ENCODE results near the gene TRIM44.
"Not testable (repeated sequence)": the region's sequence is repeated elsewhere in the genome, so short reads cannot be mapped to it uniquely, and the experiment has no call there.

The TRIM44 gene

GRCh38 chr11:35763765-35764164 is 101.2 kb downstream of the TRIM44 start:
- Histone ChIP-seq H3K9ac (ENCODE audit: low read length in 5 of 5) (no peak overlapping the region), H3K4me3 (ENCODE audit: low read depth in 1 of 5, low read length in 5 of 5) (no peak overlapping the region), H3K4me1 (ENCODE audit: control insufficient read depth in 5 of 5, insufficient read depth in 5 of 5, low read length in 5 of 5) (peaks cover 0 to 10% (median 0%) of the 10 kb centered on the region in 5 donors), H3K9me3 (ENCODE audit: control insufficient read depth in 5 of 5, low read length in 5 of 5) (no peaks in the 10 kb centered on the region), H3K27me3 (ENCODE audit: control insufficient read depth in 5 of 5, insufficient read depth in 4 of 5, low read length in 5 of 5) (no peaks in the 10 kb centered on the region), H3K27ac (ENCODE audit: low read depth, low read length) (no peak overlapping the region), H3K36me3 (ENCODE audit: control insufficient read depth in 5 of 5, insufficient read depth in 5 of 5, low read length in 5 of 5) (no peaks in the 10 kb centered on the region)

- H3K9ac ChIP-seq (ENCODE audit: low read length in 5 of 5), result no peak overlapping the region
- no peaks in the 10 kb centered on the region for H3K27me3 ChIP-seq (ENCODE audit: control insufficient read depth in 5 of 5, insufficient read depth in 4 of 5, low read length in 5 of 5)
- peaks cover 0 to 10% (median 0%) of the 10 kb centered on the region in 5 donors for H3K4me1 ChIP-seq (ENCODE audit: control insufficient read depth in 5 of 5, insufficient read depth in 5 of 5, low read length in 5 of 5)
- no peaks in the 10 kb centered on the region for H3K9me3 ChIP-seq (ENCODE audit: control insufficient read depth in 5 of 5, low read length in 5 of 5)
- no peak overlapping the region for H3K27ac ChIP-seq (ENCODE audit: low read depth, low read length)
- no peaks in the 10 kb centered on the region for H3K36me3 ChIP-seq (ENCODE audit: control insufficient read depth in 5 of 5, insufficient read depth in 5 of 5, low read length in 5 of 5)
- no peak overlapping the region for H3K4me3 ChIP-seq (ENCODE audit: low read depth in 1 of 5, low read length in 5 of 5)
Observed at GRCh38 chr11:35764417-35764816, 101.8 kb downstream of the TRIM44 start.

- no peak overlapping the region for H3K4me3 ChIP-seq (ENCODE audit: low read depth in 1 of 5, low read length in 5 of 5)
- H3K27ac ChIP-seq (ENCODE audit: low read depth, low read length), result no peak overlapping the region
- H3K9ac ChIP-seq (ENCODE audit: low read length in 5 of 5), result no peak overlapping the region
- H3K27me3 ChIP-seq (ENCODE audit: control insufficient read depth in 5 of 5, insufficient read depth in 4 of 5, low read length in 5 of 5), result no peaks in the 10 kb centered on the region
- H3K4me1 ChIP-seq (ENCODE audit: control insufficient read depth in 5 of 5, insufficient read depth in 5 of 5, low read length in 5 of 5), result peaks cover 0 to 10% (median 0%) of the 10 kb centered on the region in 5 donors
- H3K9me3 ChIP-seq (ENCODE audit: control insufficient read depth in 5 of 5, low read length in 5 of 5), result no peaks in the 10 kb centered on the region
- H3K36me3 ChIP-seq (ENCODE audit: control insufficient read depth in 5 of 5, insufficient read depth in 5 of 5, low read length in 5 of 5), result peaks cover 0 to 2% (median 0%) of the 10 kb centered on the region in 5 donors
Observed at GRCh38 chr11:35765211-35765610, 102.6 kb downstream of the TRIM44 start.

- H3K27me3 ChIP-seq (ENCODE audit: control insufficient read depth in 5 of 5, insufficient read depth in 4 of 5, low read length in 5 of 5), result no peaks in the 10 kb centered on the region
- no peak overlapping the region for H3K27ac ChIP-seq (ENCODE audit: low read depth, low read length)
- no peak overlapping the region for H3K9ac ChIP-seq (ENCODE audit: low read length in 5 of 5)
- H3K4me1 ChIP-seq (ENCODE audit: control insufficient read depth in 5 of 5, insufficient read depth in 5 of 5, low read length in 5 of 5), result peaks cover 0 to 10% (median 0%) of the 10 kb centered on the region in 5 donors
- no peaks in the 10 kb centered on the region for H3K9me3 ChIP-seq (ENCODE audit: control insufficient read depth in 5 of 5, low read length in 5 of 5)
- peaks cover 0 to 2% (median 0%) of the 10 kb centered on the region in 5 donors for H3K36me3 ChIP-seq (ENCODE audit: control insufficient read depth in 5 of 5, insufficient read depth in 5 of 5, low read length in 5 of 5)
- no peak overlapping the region for H3K4me3 ChIP-seq (ENCODE audit: low read depth in 1 of 5, low read length in 5 of 5)
Observed at GRCh38 chr11:35766651-35767050, 104.1 kb downstream of the TRIM44 start.

- H3K27ac ChIP-seq (ENCODE audit: low read depth, low read length); H3K4me3 ChIP-seq (ENCODE audit: low read depth in 1 of 5, low read length in 5 of 5): not testable (repeated sequence)
Observed at GRCh38 chr11:35770425-35770824, 107.8 kb downstream of the TRIM44 start.

GRCh38 chr11:35771722-35772121 is 109.1 kb downstream of the TRIM44 start:
- Histone ChIP-seq H3K36me3 (ENCODE audit: control insufficient read depth in 5 of 5, insufficient read depth in 5 of 5, low read length in 5 of 5) (peaks cover 0 to 2% (median 0%) of the 10 kb centered on the region in 5 donors), H3K27me3 (ENCODE audit: control insufficient read depth in 5 of 5, insufficient read depth in 4 of 5, low read length in 5 of 5) (no peaks in the 10 kb centered on the region), H3K9ac (ENCODE audit: low read length in 5 of 5) (no peak overlapping the region), H3K9me3 (ENCODE audit: control insufficient read depth in 5 of 5, low read length in 5 of 5) (no peaks in the 10 kb centered on the region), H3K4me3 (ENCODE audit: low read depth in 1 of 5, low read length in 5 of 5) (no peak overlapping the region), H3K27ac (ENCODE audit: low read depth, low read length) (no peak overlapping the region), H3K4me1 (ENCODE audit: control insufficient read depth in 5 of 5, insufficient read depth in 5 of 5, low read length in 5 of 5) (no peaks in the 10 kb centered on the region)

More at GRCh38 chr11:35770425-35770824, 107.8 kb downstream of the TRIM44 start:
- not testable (repeated sequence) for H3K4me1 ChIP-seq (ENCODE audit: control insufficient read depth in 5 of 5, insufficient read depth in 5 of 5, low read length in 5 of 5); H3K9me3 ChIP-seq (ENCODE audit: control insufficient read depth in 5 of 5, low read length in 5 of 5); H3K27me3 ChIP-seq (ENCODE audit: control insufficient read depth in 5 of 5, insufficient read depth in 4 of 5, low read length in 5 of 5); H3K9ac ChIP-seq (ENCODE audit: low read length in 5 of 5); H3K36me3 ChIP-seq (ENCODE audit: control insufficient read depth in 5 of 5, insufficient read depth in 5 of 5, low read length in 5 of 5)

- not testable (repeated sequence) for H3K9ac ChIP-seq (ENCODE audit: low read length in 5 of 5); H3K9me3 ChIP-seq (ENCODE audit: control insufficient read depth in 5 of 5, low read length in 5 of 5); H3K27ac ChIP-seq (ENCODE audit: low read depth, low read length)
Observed at GRCh38 chr11:35777241-35777640, 114.7 kb downstream of the TRIM44 start.

GRCh38 chr11:35778943-35779342 is 116.4 kb downstream of the TRIM44 start:
- not testable (repeated sequence) for H3K9me3 ChIP-seq (ENCODE audit: control insufficient read depth in 5 of 5, low read length in 5 of 5); H3K9ac ChIP-seq (ENCODE audit: low read length in 5 of 5); H3K4me3 ChIP-seq (ENCODE audit: low read depth in 1 of 5, low read length in 5 of 5); H3K27me3 ChIP-seq (ENCODE audit: control insufficient read depth in 5 of 5, insufficient read depth in 4 of 5, low read length in 5 of 5); H3K36me3 ChIP-seq (ENCODE audit: control insufficient read depth in 5 of 5, insufficient read depth in 5 of 5, low read length in 5 of 5); H3K27ac ChIP-seq (ENCODE audit: low read depth, low read length); H3K4me1 ChIP-seq (ENCODE audit: control insufficient read depth in 5 of 5, insufficient read depth in 5 of 5, low read length in 5 of 5)

More at GRCh38 chr11:35777241-35777640, 114.7 kb downstream of the TRIM44 start:
- H3K4me3 ChIP-seq (ENCODE audit: low read depth in 1 of 5, low read length in 5 of 5); H3K27me3 ChIP-seq (ENCODE audit: control insufficient read depth in 5 of 5, insufficient read depth in 4 of 5, low read length in 5 of 5); H3K4me1 ChIP-seq (ENCODE audit: control insufficient read depth in 5 of 5, insufficient read depth in 5 of 5, low read length in 5 of 5); H3K36me3 ChIP-seq (ENCODE audit: control insufficient read depth in 5 of 5, insufficient read depth in 5 of 5, low read length in 5 of 5): not testable (repeated sequence)

GRCh38 chr11:35779409-35779808 is 116.8 kb downstream of the TRIM44 start:
- no peak overlapping the region for H3K9ac ChIP-seq (ENCODE audit: low read length in 5 of 5)
- no peaks in the 10 kb centered on the region for H3K36me3 ChIP-seq (ENCODE audit: control insufficient read depth in 5 of 5, insufficient read depth in 5 of 5, low read length in 5 of 5)
- H3K27ac ChIP-seq (ENCODE audit: low read depth, low read length), result no peak overlapping the region
- H3K27me3 ChIP-seq (ENCODE audit: control insufficient read depth in 5 of 5, insufficient read depth in 4 of 5, low read length in 5 of 5), result no peaks in the 10 kb centered on the region
- no peak overlapping the region for H3K4me3 ChIP-seq (ENCODE audit: low read depth in 1 of 5, low read length in 5 of 5)
- H3K9me3 ChIP-seq (ENCODE audit: control insufficient read depth in 5 of 5, low read length in 5 of 5), result peaks cover 0 to 5% (median 0%) of the 10 kb centered on the region in 5 donors
- H3K4me1 ChIP-seq (ENCODE audit: control insufficient read depth in 5 of 5, insufficient read depth in 5 of 5, low read length in 5 of 5), result peaks cover 0 to 8% (median 0%) of the 10 kb centered on the region in 5 donors

- H3K36me3 ChIP-seq (ENCODE audit: control insufficient read depth in 5 of 5, insufficient read depth in 5 of 5, low read length in 5 of 5), result no peaks in the 10 kb centered on the region
- H3K27ac ChIP-seq (ENCODE audit: low read depth, low read length), result no peak overlapping the region
Observed at GRCh38 chr11:35780951-35781860, 118.6 kb downstream of the TRIM44 start.

More at GRCh38 chr11:35780951-35781860, 118.6 kb downstream of the TRIM44 start:
- Histone ChIP-seq H3K27me3 (ENCODE audit: control insufficient read depth in 5 of 5, insufficient read depth in 4 of 5, low read length in 5 of 5) (no peaks in the 10 kb centered on the region), H3K4me3 (ENCODE audit: low read depth in 1 of 5, low read length in 5 of 5) (no peak overlapping the region), H3K9me3 (ENCODE audit: control insufficient read depth in 5 of 5, low read length in 5 of 5) (peaks cover 0 to 5% (median 0%) of the 10 kb centered on the region in 5 donors), H3K9ac (ENCODE audit: low read length in 5 of 5) (no peak overlapping the region), H3K4me1 (ENCODE audit: control insufficient read depth in 5 of 5, insufficient read depth in 5 of 5, low read length in 5 of 5) (peaks cover 0 to 8% (median 0%) of the 10 kb centered on the region in 5 donors)

Data from subcutaneous abdominal adipose tissue (tissue), 5 donors.